H9 (cell line): ENCODE results near the gene NAA35. TPM values are rescaled to one million over a fixed set of nuclear protein-coding genes. Genes with fewer than 3 reads are reported as not detected.

Source experiments
- DNase-seq: peaks from one replicate; pipeline ENCODE4 v3.0.0-alpha.2; 2017
- H2AFZ ChIP-seq: one replicate; pipeline ENCODE4 v1.6.1; 2013; ENCODE audit warnings: mild to moderate bottlenecking, low read length, control low read depth, moderate library complexity
- H2AK5ac ChIP-seq: 2 replicates; pipeline ENCODE4 v1.6.1; 2013; ENCODE audit warnings: low read length, control low read depth, mixed read lengths; ENCODE audit not compliant: insufficient read length
- H2BK120ac ChIP-seq: one replicate; pipeline ENCODE4 v1.6.1; 2013; ENCODE audit warnings: low read depth, mild to moderate bottlenecking, low read length, control low read depth, inconsistent platforms; ENCODE audit not compliant: poor library complexity, severe bottlenecking
- H2BK12ac ChIP-seq: 2 replicates; pipeline ENCODE4 v1.6.1; 2013; ENCODE audit warnings: low read length, control low read depth, mixed read lengths, low read depth; ENCODE audit not compliant: insufficient read length
- H2BK15ac ChIP-seq: 2 replicates; pipeline ENCODE4 v1.6.1; 2013; ENCODE audit warnings: low read depth, low read length, control low read depth
- H2BK20ac ChIP-seq: one replicate; pipeline ENCODE4 v1.6.1; 2013; ENCODE audit warnings: low read depth, mild to moderate bottlenecking, low read length, control low read depth, inconsistent platforms; ENCODE audit not compliant: poor library complexity, severe bottlenecking
- H2BK5ac ChIP-seq: 2 replicates; pipeline ENCODE4 v1.6.1; 2013; ENCODE audit warnings: low read length, control low read depth, mixed read lengths; ENCODE audit not compliant: insufficient read length
- H3K14ac ChIP-seq: 2 replicates; pipeline ENCODE4 v1.6.1; 2013; ENCODE audit warnings: low read length, control low read depth; ENCODE audit not compliant: insufficient read depth
- H3K18ac ChIP-seq: 2 replicates; pipeline ENCODE4 v1.6.1; 2013; ENCODE audit warnings: low read depth, mild to moderate bottlenecking, mixed read lengths, low read length, control low read depth; ENCODE audit not compliant: insufficient read length
- H3K23ac ChIP-seq: 2 replicates; pipeline ENCODE4 v1.6.1; 2013; ENCODE audit warnings: low read length, control low read depth, mixed read lengths, low read depth; ENCODE audit not compliant: insufficient read length
- H3K23me2 ChIP-seq: 2 replicates; pipeline ENCODE4 v1.6.1; 2013; ENCODE audit warnings: low read depth, mild to moderate bottlenecking, mixed read lengths, low read length, control low read depth; ENCODE audit not compliant: insufficient read length, poor library complexity, severe bottlenecking
- H3K27ac ChIP-seq: 2 replicates; pipeline ENCODE4 v1.5.1; 2013; ENCODE audit warnings: low read length, control low read depth, mixed read lengths, low read depth; ENCODE audit not compliant: insufficient read length
- H3K27me3 ChIP-seq: 2 replicates; pipeline ENCODE4 v1.6.1; 2013; ENCODE audit warnings: low read length, control low read depth, inconsistent platforms; ENCODE audit not compliant: insufficient read depth
- H3K4ac ChIP-seq: 2 replicates; pipeline ENCODE4 v1.6.1; 2013; ENCODE audit warnings: low read depth, mild to moderate bottlenecking, control low read depth, inconsistent platforms, low read length, moderate library complexity
- H3K4me1 ChIP-seq: 2 replicates; pipeline ENCODE4 v1.6.1; 2013; ENCODE audit warnings: low read length, control low read depth, inconsistent platforms; ENCODE audit not compliant: insufficient read depth
- H3K4me2 ChIP-seq: 2 replicates; pipeline ENCODE4 v1.6.1; 2013; ENCODE audit warnings: low read length, control low read depth, mixed read lengths; ENCODE audit not compliant: insufficient read length, insufficient read depth
- H3K56ac ChIP-seq: 2 replicates; pipeline ENCODE4 v1.6.1; 2013; ENCODE audit warnings: low read depth, mild to moderate bottlenecking, mixed read lengths, low read length, control low read depth; ENCODE audit not compliant: insufficient read length
- H3K79me1 ChIP-seq: 2 replicates; pipeline ENCODE4 v1.6.1; 2013; ENCODE audit warnings: low read depth, mild to moderate bottlenecking, moderate library complexity, low read length, control low read depth, inconsistent platforms; ENCODE audit not compliant: insufficient read depth, poor library complexity, severe bottlenecking
- H3K79me2 ChIP-seq: 2 replicates; pipeline ENCODE4 v1.6.1; 2013; ENCODE audit warnings: low read length, control low read depth, inconsistent platforms; ENCODE audit not compliant: insufficient read depth
- H3K9ac ChIP-seq: 2 replicates; pipeline ENCODE4 v1.6.1; 2013; ENCODE audit warnings: low read length, control low read depth, mixed read lengths; ENCODE audit not compliant: insufficient read length; ENCODE audit errors: extremely low read depth
- H3K9me3 ChIP-seq: one replicate; pipeline ENCODE4 v1.6.1; 2013; ENCODE audit warnings: low read depth, low read length, inconsistent platforms; ENCODE audit not compliant: control insufficient read depth
- H3T11ph ChIP-seq: one replicate; pipeline ENCODE4 v1.6.1; 2013; ENCODE audit warnings: mild to moderate bottlenecking, low read length, control low read depth, inconsistent platforms
- H4K20me1 ChIP-seq: one replicate; pipeline ENCODE4 v1.6.1; 2013; ENCODE audit not compliant: control insufficient read depth, insufficient read length, insufficient read depth
- H4K5ac ChIP-seq: 2 replicates; pipeline ENCODE4 v1.6.1; 2013; ENCODE audit warnings: low read depth, mild to moderate bottlenecking, mixed read lengths, low read length, control low read depth; ENCODE audit not compliant: insufficient read length
- H4K8ac ChIP-seq: replicated peaks from 2 replicates; pipeline ENCODE4 v1.6.1; 2013; ENCODE audit warnings: low read length, control low read depth, mixed read lengths, low read depth; ENCODE audit not compliant: insufficient read length
- H4K91ac ChIP-seq: 2 replicates; pipeline ENCODE4 v1.6.1; 2013; ENCODE audit warnings: low read depth, mild to moderate bottlenecking, moderate library complexity, mixed read lengths, low read length, control low read depth; ENCODE audit not compliant: insufficient read length
- H3K27ac Mint-ChIP-seq, 3 experiments: 2 replicates in 2 of 3; 3 replicates in 1 of 3; pipeline ENCODE4 v1.8.0; 2020 to 2021; ENCODE audit warnings: mixed read lengths in 3 of 3, mild to moderate bottlenecking in 1 of 3, moderate library complexity in 1 of 3
- H3K27me3 Mint-ChIP-seq: 2 replicates; pipeline ENCODE4 v1.8.0; 2021; ENCODE audit warnings: low read depth, mild to moderate bottlenecking, moderate library complexity, mixed read lengths
- H3K36me3 Mint-ChIP-seq, 3 experiments: 2 replicates in 2 of 3; 3 replicates in 1 of 3; pipeline ENCODE4 v1.8.0; 2020 to 2021; ENCODE audit warnings: low read depth in 3 of 3, mixed read lengths in 3 of 3; ENCODE audit not compliant: insufficient read depth in 1 of 3
- H3K4me1 Mint-ChIP-seq, 2 experiments: 2 replicates each; pipeline ENCODE4 v1.8.0; 2020; ENCODE audit warnings: mixed read lengths in 2 of 2
- H3K4me3 Mint-ChIP-seq, 2 experiments: 2 replicates in 1 of 2; 3 replicates in 1 of 2; pipeline ENCODE4 v1.8.0; 2020 to 2021; ENCODE audit warnings: mild to moderate bottlenecking in 2 of 2, mixed read lengths in 2 of 2, moderate library complexity in 1 of 2
- H3K9me3 Mint-ChIP-seq, 2 experiments: 2 replicates in 1 of 2; 3 replicates in 1 of 2; pipeline ENCODE4 v1.8.0; 2020; ENCODE audit warnings: mild to moderate bottlenecking in 2 of 2, mixed read lengths in 2 of 2, moderate library complexity in 1 of 2
- total RNA-seq: library from RNA; stranded (reverse); gene quantifications from 2 replicates; pipeline ENCODE4 v1.2.1, GENCODE V29; 2021
- TF ChIP-seq, protein P1 (sequence below): fragments of 200-600 bp; sonication (generic); conservative IDR thresholded peaks from 3 replicates; pipeline ENCODE4 v1.8.0; 2021; ENCODE audit warnings: antibody characterized with exemption, mild to moderate bottlenecking

NAA35 gene
- total RNA-seq, 1 experiment from 2014 or later, result 38.6 TPM

- Histone ChIP-seq H3K27me3 (no peaks in the 10 kb centered on the region), H4K5ac (no peak overlapping the region), H2BK5ac (no peak overlapping the region), H3K27ac (no peak overlapping the region), H4K8ac (no peak overlapping the region), H3K79me1 (peaks cover 3% of the 10 kb centered on the region), H3K23me2 (no peaks in the 10 kb centered on the region), H2BK20ac (no peak overlapping the region), H3K79me2 (no peaks in the 10 kb centered on the region), H3K4me2 (no peak overlapping the region), H2BK15ac (no peak overlapping the region), H3K18ac (no peak overlapping the region), H3K4me1 (no peaks in the 10 kb centered on the region), H3K23ac (no peak overlapping the region), H3K9me3 (no peaks in the 10 kb centered on the region), H3T11ph (no peak overlapping the region), H3K56ac (no peak overlapping the region), H2BK12ac (no peak overlapping the region), H3K9ac (no peak overlapping the region), H2AK5ac (no peak overlapping the region), H4K20me1 (no peaks in the 10 kb centered on the region), H4K91ac (no peak overlapping the region), H2AFZ (no peak overlapping the region), H3K14ac (no peak overlapping the region), H2BK120ac (no peak overlapping the region), H3K4ac (no peak overlapping the region)
- TF ChIP-seq, protein P1, sequence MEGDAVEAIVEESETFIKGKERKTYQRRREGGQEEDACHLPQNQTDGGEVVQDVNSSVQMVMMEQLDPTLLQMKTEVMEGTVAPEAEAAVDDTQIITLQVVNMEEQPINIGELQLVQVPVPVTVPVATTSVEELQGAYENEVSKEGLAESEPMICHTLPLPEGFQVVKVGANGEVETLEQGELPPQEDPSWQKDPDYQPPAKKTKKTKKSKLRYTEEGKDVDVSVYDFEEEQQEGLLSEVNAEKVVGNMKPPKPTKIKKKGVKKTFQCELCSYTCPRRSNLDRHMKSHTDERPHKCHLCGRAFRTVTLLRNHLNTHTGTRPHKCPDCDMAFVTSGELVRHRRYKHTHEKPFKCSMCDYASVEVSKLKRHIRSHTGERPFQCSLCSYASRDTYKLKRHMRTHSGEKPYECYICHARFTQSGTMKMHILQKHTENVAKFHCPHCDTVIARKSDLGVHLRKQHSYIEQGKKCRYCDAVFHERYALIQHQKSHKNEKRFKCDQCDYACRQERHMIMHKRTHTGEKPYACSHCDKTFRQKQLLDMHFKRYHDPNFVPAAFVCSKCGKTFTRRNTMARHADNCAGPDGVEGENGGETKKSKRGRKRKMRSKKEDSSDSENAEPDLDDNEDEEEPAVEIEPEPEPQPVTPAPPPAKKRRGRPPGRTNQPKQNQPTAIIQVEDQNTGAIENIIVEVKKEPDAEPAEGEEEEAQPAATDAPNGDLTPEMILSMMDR, result no peak
- Mint-ChIP-seq H3K27ac (no peak overlapping the region), H3K36me3 (peaks cover 7 to 48% (median 46%) of the 10 kb centered on the region in 3 experiments; a peak in 5 of 7 replicates), H3K27me3 (no peaks in the 10 kb centered on the region), H3K9me3 (no peaks in the 10 kb centered on the region), H3K4me3 (no peak overlapping the region), H3K4me1 (no peaks in the 10 kb centered on the region; a peak in 1 of 4 replicates)
- no peak for DNase-seq
Measured at GRCh38 chr9:85971731-85972130, 30.8 kb downstream of the NAA35 start.
